ENCODE data around the gene YARS1.
"Not testable (repeated sequence)": the region's sequence is repeated elsewhere in the genome, so short reads cannot be mapped to it uniquely, and the experiment has no call there.

Gene YARS1

DNA sequence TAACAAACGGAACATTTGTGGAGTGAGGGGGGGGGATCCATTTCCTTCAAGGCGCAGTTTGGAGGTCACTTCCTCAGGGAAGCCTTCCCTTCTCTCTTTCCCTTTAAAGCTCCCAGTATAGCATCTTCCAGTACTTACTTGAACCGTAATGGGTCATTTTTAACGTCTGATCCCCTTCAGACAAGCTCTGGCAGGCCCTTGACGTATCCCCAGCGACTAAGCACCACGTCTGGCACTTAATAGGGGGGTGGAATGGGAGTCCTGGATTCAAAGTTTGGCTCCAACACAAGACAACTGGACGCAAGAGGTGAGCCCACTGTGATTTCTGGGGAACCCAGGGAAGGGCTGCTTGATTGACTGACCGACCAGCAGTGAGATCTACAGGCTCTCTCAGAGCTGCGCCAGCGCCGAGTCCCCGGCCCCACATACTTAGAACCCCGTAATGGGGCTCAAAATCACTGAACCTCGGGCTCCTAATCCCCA is 441 bp downstream of the YARS1 start:
- peak; percentile 6 for DNase-seq

DNA sequence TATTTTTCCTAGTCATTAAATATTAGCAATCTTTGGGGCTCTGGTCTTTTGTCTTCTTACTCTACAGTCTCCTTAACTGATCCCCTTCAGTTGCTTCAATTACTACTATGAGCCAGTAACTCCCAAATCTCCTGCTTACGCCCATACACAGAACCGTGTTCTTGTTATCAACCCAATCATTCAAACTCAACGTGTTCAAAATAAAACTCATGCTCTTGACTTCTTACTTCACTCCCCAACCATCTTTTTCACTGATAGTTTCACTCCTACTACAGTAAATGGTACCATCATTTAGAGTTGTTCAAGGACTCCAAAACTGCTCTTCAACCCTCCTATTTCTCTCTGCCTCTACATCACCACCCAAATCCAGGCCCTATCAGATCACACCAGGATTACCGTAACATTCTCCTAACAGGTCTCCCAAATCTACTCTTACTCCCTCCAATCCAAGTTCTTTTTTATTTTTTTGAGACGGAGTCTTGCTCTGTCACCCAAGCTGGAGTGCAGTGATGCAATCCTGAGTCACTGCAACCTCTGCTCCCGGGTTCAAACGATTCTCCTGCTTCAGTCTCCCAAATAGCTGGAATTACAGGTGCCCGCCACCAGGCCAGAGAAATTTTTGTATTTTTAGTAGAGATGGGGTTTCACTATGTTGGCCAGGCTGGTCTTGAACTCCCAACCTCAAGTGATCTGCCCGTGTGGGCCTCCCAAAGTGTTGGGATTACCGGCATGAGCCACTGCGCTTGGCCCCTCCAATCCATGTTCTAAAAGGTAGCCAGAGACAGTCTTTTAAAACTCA is 3.0 kb downstream of the YARS1 start:
- DNase-seq, result no peak

DNA sequence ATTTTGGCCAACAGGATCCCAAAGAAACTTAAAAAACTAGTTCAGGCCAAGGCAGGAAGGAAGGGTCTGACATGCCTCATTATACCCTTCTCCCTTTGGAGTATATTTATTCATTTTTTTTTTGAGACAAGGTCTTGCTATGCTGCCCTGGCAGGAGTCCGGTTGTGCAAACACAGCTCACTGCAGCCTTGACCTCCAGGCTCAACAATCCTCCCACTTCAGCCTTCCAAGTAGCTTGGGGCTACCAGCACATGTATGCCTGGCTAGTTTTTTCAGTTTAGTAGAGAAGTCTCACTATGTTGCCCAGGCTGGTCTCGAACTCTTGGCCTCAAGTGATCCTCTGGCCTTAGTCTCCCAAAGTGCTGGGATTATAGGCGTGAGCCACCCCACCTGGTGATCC is 5.2 kb downstream of the YARS1 start:
- no peak for DNase-seq

DNA sequence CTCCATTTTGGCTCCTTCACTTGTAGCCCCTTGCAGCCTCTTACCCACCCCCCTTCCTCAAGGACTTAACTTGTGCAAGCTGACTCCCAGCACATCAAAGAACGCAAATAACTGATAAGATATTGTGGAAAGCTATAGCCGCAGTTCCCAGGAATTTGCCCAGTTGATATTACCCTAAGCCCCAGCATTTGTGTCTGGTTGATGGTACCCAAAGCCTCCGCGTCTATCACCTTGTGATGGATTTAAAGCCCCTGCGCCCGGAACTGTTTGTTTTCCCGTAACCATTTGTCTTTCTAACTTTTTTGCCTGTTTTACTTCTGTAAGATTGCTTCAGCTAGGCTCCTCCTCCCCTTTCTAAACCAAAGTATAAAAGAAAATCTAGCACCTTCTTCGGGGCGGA is 5.9 kb downstream of the YARS1 start:
- no peak for DNase-seq

DNA sequence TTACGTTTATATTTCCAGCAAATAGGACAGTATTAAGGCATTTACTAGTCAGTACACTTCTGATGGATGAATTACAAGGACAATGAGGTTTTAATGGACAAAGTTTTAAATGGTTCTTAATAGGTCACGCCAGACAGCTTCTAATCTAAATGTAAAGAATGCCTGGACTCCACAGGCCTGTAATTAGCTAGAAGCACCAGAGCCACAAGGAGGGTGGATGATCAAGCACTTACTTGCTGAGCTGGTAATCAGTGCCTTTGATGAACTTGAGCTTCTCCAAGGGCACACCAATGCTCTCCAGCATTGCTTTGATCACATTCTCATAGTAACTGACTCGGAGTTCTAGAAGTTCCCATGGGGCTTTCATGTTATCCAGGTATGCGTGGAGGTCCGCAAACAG is 6.8 kb downstream of the YARS1 start:
- no peak for DNase-seq

DNA sequence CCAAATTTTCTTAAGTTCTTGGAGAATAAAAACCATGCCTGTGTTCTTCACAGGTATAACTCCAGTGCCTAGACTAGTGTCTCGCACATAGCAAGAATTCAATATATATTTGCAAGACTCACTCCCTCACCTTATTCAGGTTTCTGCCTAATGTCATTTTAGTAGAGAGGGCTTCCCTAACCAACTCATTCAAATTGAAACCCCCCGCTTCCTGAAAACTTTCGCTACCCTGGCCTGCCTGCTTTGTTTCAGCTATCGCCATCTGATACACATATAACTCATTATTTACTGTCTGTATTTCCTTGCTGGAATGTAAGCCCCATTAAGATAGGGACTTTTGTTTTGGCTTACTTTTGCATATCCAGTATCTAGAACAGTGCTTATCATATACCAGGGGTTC is 8.6 kb downstream of the YARS1 start:
- no peak for DNase-seq

DNA sequence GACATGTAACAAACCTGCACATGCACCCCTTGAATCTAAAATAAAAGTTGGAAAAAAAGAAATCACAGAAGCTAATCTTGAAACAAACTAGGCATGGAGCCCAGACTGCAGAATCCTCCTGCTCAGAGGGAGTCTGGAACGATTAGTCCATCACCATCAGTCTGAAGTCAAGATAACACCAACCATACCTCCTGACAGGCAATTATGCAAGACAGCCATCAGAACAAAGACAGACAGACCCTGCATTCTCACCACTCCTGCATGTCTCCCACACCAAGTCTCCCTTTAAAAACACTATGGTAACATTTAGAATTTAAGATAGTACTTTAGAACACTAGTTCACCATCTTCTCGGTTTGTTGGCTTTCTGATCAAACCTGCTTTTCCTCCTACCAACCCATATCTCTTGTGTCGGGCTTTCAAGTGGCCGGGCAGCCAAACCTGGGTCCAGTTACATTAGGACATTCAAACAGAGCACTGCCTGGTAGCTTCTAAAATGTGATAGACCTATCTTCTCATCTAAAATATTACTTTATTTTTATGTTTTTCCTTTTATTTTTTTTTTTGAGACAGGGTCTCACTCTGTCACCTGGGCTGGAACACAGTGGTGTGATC is 10.1 kb downstream of the YARS1 start:
- DNase-seq, result no peak

DNA sequence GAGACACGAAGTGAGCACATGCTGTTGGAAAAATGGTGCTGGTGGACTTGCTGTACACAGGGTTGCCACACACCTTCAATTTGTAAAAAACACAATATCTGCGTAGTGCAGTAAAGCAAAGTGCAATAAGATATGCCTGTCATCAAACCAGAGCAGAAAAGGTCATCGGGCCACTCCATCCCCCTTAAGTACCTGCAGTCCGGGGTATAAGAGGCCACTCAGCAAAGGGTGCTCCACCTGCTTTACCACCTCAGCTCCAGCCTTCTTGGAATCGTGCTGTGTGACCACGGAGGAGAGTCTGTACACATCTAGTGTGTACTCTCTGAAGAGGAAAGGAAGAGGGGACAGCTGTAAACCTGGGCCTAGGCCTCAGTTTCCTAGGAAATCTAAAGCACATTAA is 10.9 kb downstream of the YARS1 start:
- no peak for DNase-seq

DNA sequence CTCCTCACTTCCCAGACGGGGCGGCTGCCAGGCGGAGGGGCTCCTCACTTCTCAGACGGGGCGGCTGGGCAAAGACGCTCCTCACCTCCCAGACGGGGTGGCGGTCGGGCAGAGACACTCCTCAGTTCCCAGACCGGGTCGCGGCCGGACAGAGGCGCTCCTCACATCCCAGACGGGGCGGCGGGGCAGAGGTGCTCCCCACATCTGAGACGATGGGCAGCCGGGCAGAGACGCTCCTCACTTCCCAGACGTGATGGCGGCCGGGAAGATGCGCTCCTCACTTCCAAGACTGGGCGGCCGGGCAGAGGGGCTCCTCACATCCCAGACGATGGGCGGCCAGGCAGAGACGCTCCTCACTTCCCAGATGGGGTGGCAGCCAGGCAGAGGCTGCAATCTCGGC is 12.7 kb downstream of the YARS1 start:
- DNase-seq, result not testable (repeated sequence)

DNA sequence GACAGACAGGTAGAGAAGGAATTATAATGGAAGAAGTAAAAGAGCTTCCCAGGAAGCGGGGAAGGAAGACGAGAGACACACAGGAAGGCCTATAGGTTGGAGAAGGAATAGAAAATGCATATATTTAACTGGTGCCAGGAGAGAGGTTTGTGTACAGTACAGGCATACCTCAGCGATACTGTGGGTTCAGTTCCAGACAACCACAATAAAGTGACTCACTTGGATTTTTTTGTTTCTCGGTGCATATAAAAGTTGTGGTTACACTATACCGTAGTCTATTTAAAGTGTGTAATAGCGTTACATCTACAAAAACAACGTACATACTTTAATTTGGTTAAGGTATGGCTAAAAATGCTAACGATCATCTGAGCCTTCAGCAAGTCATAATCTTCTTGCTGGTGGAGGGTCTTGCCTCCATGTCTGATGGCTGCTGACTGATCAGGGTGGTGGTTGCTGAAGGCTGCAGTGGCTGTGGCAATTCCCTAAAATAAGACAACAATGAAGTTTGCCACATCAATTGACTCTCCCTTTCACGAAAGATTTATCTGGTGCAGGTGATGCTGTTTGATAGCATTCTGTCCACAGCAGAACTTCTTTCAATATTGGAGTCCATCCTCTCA is 16.0 kb downstream of the YARS1 start:
- DNase-seq, result no peak

DNA sequence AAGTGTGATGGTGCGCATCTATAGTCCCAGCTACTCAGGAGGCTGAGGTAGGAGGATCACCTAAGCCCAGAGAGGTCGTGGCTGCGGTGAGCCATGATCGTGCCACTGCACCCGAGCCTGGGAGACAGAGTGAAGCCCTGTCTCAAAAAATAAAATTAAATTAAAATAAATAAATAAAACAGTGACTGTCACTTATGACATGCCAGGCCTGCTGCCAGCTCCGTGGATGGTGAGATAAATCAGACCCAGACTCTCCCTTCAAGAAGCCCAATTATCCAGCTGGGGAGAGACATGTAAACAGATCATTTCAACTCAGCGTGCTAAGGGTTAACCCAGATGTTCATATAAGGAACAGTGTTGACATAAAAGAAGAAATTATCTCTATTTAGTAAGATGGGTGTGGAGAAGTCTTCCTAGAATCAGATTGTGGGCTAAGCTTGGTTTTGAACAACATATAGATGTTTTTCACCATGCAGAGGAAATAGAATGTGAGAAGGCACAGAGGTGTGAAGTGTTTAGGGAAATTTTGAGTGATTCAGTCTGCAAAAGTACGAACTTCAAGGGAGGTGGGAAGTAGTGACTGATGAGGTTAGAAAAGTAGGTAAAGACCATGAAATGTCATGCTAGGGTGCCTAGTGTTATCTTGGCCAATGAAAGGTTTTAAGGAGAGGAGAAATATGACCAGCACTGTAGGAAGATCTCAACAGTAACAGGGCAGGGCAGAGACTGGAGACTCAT is 18.3 kb downstream of the YARS1 start:
- DNase-seq, result no peak

DNA sequence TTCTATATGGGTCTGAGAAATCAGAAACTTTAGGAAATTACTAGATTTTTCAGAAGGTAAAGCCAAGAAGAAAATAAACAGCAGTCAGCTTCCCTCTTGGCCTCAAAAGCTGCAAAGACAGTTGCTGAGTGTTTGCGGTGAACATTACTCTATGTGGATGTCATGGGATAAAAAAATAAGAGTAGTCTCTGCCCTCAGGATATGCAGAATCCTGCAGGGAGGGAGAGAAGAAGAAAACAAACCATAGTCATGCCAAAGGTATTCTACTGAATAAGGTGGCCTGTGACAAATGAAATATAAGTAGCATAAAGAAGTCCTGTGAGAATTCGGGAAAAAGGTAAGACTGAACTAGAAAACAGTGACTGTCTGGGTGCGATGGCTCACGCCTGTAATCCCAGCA is 19.0 kb downstream of the YARS1 start:
- no peak for DNase-seq

DNA sequence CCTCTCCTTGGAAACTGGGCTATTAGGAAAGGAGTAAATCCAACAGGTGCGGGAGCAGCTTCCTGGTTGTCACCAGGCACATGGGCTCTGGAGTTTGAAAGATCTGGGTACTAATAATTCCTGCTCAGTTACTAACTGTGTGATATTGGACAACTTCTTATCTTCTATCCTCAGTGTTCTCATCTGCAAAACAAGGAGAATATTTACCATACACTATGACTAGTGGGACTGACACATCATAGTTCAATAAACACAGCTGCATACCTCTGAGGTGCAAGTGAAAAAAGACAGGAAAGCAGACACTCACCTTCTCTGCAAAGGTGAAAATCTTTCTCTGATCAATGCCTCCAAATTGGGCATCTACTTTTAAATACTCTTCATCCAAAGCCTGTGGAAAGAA is 19.7 kb downstream of the YARS1 start:
- DNase-seq, result no peak

DNA sequence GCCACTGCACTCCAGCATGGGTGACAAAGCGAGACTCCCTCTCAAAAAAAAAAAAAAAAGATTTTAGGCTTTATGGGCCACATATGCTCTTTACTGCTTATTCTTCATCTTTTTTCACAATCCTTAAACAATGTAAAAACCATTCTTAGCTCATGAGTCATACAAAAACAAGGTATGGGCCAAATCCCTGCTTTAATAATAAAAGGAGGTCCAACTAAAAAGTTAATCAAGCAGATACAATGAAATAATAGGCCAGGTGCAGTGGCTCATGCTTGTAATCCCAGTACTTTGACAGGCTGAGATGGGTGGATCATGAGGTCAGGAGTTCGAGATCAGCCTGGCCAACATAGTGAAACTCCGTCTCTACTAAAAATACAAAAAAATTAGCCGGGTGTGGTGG is 21.4 kb downstream of the YARS1 start:
- not testable (repeated sequence) for DNase-seq

DNA sequence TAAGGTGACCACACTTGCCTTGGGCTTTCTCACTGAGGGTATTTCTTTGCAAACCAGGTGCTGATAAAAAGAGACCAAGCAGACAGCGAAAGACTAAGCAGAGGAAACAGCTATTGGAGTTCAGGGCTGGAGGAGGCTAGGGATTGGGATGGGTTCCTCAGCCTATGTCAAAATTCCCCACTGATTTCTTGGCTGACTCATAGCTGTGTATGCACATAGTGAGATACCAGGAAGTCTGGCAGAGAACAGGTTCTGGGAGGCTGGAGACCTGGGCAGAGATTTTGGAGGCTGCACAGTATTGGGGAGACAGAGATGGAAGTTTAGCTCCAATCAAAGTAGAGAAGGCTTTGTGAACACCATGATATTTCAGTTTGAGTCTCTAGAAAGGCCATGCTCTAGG is 25.3 kb downstream of the YARS1 start:
- no peak for DNase-seq

DNA sequence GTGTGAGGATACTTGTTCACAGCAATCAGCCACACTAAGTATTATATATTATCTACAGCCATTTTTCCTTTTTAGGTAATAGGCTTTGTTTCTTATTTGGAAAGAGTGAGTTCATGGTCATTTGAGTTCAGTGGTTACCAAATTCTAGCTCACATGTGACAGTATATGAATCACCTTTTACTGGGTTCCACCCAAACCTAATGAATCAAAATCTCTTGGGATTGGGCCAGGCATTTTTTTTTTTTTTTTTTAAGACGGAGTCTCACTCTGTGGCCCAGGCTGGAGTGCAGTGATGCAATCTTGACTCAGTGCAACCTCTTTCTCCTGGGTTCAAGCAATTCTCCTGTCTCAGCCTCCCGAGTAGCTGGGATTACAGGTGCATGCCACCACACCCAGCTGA is 27.8 kb downstream of the YARS1 start:
- DNase-seq, result not testable (repeated sequence)

DNA sequence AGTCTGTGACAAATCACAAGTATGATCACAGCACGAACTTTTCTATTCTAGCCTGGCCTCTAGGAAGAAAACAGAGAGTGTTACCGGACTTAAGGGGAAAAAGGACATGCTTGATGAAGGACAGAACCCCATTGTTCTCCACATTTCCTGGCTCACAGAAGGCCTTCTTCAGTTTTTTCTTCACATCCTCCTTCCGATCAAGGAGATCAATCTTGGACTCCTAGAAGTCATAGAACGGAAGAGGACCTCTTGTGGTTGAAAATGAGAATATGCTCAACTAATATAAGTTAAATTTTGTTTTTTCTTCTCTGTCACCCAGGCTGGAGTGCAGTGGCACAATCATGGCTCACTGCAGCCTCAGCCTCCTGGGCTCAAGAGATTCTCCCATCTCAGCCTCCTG is 30.3 kb downstream of the YARS1 start:
- no peak for DNase-seq

DNA sequence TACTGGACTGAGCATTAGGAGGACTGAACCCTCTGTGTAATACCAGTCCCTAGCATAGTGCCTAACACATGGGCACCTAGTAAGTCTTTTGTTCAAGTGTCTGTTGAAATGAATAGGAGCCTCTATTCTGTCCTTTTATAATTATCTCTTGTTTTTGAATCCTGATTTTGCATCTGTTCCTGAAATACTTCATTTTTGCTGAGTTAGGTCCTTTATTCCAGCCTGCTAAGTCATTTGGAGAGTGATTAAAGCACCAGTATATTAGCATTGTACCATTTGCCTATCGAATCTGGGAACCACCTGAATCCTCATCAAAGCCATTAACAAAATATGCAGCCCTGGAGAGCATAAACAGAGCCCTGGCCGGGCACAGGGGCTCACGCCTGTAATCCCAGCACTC is 32.3 kb downstream of the YARS1 start:
- no peak for DNase-seq

DNA sequence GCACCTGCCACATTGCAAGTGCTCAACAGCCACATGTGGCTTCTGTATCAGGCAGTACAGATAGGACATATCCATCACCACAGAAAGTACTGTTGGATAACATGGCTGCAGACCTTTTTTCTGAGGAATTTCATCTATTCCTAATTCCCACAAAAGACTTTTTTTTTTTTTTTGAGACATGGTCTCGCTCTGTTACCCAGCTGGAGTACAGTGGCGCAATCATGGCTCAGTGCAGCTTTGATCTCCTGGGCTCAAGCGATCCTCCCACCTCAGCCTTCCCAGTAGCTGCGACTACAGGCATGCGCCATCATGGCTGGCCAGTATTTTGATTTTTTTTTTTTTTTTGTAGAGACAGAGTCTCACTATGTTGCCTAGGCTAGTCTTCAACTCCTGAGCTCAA is 33.3 kb downstream of the YARS1 start:
- no peak for DNase-seq

DNA sequence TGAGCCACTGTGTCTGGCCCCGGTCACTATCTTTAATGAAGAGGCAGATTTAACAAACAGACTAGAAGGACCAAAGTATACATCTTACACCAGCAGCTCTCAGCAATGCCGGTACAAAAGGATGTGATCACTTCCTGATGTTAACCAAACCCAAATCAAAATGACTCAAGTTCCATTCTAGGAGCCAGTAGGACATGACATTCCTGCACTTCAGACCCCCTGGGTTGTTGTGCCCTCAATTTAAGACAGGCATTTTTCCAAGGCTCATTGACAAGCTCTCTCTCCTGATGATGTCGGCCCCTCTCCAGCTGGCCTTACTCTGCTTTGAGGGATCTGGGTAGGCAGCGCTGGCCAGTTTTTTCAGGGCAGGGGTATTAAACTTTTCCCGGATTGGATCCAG is 35.1 kb downstream of the YARS1 start:
- DNase-seq, result no peak

DNA sequence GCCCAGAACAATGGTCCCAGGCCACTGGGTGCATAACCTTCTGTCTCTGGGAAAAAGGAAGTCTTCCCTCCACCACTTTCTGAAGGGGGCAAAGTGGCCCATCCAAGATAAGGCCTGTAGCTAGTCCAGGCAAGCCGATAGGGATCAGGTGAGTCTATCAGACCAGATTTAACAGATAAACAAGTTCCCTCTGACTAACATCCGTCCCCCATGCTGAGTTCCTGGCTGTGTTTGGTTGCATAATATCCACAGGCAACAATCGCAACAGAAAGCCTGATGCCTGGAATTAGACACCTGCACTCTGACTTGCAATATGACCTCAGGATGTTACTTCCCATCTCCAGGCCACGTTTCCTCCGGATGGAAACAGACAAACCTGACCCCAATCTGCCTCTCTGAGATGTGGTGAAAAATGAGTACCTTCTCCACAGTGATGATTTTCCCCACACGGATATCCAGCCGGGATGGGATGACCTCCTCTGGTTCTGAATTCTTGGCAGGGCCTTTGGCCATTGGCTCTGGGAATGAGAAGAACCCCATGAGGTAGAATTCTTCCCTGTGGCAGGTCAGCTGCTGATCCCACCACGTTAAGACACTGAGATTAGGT is 36.4 kb downstream of the YARS1 start:
- no peak for DNase-seq

DNA sequence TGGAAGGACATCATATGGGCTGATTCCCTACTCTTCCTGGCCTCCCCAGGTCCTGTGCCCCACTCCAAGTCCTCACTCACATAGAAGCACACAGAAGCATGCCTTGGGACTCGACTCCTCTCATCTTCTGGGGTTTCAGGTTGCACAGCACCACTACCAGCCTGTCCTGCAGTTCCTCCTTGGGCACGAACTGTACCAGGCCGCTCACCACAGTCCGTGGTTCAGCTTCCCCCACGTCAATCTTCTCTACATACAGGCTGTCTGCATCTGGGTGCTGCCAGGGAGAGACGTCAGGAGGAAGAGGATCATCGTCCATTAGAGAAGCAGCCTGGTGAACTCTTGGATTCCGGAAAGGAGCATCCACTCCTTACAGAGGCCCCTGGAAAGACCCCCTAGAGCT is 37.2 kb downstream of the YARS1 start:
- DNase-seq, result no peak

DNA sequence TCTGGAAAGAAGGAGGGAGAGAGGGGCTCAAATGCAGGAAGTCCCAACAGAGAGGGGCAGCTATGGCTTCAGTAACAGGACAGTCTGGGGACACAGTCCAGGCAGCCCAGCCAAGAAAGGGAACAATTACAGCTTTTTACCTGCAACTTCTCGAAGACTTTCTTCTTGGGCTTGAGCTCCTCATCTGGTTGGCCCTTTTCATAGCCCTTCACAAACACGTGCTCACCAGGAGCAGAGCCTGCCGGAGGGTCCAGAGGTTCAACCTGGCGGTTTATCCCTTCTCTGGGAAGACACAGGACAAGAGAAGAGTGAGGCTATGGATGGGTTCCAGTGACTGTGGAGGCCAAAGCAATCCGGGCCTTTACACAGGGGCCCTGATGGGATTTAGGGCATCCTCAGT is 37.9 kb downstream of the YARS1 start:
- DNase-seq, result no peak

Measured in NCI-H146 (cell line).